Measurements from ENCODE around the gene WNT8B.

DNA sequence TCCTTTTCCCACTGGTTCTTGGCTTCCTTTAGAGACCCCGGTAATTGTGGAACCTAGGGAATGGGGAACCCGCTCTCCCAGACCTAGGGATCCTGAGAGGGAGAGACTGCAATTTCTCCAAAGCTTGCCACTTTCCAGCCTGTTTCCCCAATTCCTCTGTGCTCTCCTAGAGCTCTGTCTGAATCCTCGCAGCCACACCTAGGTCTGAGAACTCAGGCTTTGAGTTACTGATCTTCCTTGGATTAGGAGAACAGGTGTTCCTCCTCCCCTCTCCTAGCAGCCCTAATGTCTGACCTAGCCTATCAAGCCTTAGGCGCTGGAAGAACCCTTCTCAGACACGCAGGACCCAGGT, 20.0 kb downstream of the WNT8B start:
- TF ChIP-seq, protein P1, sequence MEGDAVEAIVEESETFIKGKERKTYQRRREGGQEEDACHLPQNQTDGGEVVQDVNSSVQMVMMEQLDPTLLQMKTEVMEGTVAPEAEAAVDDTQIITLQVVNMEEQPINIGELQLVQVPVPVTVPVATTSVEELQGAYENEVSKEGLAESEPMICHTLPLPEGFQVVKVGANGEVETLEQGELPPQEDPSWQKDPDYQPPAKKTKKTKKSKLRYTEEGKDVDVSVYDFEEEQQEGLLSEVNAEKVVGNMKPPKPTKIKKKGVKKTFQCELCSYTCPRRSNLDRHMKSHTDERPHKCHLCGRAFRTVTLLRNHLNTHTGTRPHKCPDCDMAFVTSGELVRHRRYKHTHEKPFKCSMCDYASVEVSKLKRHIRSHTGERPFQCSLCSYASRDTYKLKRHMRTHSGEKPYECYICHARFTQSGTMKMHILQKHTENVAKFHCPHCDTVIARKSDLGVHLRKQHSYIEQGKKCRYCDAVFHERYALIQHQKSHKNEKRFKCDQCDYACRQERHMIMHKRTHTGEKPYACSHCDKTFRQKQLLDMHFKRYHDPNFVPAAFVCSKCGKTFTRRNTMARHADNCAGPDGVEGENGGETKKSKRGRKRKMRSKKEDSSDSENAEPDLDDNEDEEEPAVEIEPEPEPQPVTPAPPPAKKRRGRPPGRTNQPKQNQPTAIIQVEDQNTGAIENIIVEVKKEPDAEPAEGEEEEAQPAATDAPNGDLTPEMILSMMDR (conservative IDR thresholded peaks at IDR 0.05; ENCODE audit: low read length), result peak; percentile 15; the same call in 1 of the 2 replicates
- TF ChIP-seq EZH2phosphoT487 (IDR thresholded peaks at IDR 0.05; ENCODE audit: borderline replicate concordance), result no peak
